NCI-H226 (cell line): ENCODE results near the gene E2F8.

Experiments used
- DNase-seq: peaks from one replicate; pipeline ENCODE4 v3.0.0-alpha.2; 2015

The E2F8 gene

GRCh38 chr11:19218786-19219460 is 21.8 kb downstream of the E2F8 start:
- DNase-seq = no peak

- DNase-seq = no peak
Measured at GRCh38 chr11:19218216-19218615, 22.5 kb downstream of the E2F8 start.

- no peak for DNase-seq
Measured at GRCh38 chr11:19216709-19217374, 23.9 kb downstream of the E2F8 start.

- DNase-seq = no peak
Measured at GRCh38 chr11:19216021-19216420, 24.7 kb downstream of the E2F8 start.

DNA sequence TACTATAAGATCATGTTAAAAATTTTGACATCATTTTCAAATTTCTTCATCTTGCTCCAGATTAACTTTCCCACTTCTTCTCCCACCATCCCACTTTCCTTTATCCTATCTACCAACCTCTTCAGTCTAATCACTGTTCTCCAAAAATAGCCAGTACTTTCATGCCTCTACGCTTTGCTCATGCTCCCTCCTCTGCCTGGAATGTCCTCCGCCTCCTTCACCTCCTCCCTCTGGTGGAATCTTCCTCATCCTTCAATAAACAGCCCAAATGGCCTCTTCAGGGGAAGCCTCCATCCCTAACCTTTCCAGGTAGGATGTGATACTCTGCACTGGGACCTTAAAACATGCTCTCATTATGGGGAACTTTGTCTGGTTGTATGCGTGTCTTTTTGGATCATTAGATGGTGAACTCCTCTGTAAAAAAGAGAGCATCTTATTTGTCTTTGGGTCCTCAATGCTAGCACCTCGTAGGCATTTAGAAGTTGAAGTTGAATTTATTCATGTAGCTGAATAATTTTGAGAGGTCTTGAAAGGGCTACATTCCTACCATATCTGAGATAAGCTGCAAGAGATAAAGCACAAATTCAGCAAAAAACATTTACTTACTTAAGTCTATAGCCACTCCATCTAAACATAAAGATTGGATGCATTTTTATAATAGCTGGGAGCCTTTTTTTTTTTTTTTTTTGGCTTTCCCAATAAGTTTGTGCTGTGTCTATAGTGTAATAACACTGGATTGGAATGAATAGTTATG is 31.0 kb downstream of the E2F8 start:
- peak; percentile 80 for DNase-seq

- no peak for DNase-seq
Measured at GRCh38 chr11:19208959-19209546, 31.7 kb downstream of the E2F8 start.

DNA sequence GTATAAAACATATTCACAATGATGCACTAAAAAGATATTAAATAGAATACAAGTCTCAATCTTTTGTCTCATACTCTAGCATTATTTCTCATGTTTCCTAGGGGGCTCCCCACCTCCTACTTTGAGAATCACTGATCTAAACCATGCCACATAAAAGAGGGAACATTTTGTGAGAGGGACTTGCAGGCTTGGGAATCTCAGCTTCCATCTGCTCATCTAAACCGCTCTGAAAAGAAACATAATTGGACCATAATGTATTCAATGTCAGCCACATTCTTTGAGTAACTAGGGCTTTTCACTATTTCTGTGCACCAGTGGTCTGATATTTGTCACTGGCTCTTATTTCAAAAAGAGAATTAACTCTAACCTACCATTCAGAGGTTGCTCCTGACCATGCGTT is 32.6 kb downstream of the E2F8 start:
- no peak for DNase-seq

DNA sequence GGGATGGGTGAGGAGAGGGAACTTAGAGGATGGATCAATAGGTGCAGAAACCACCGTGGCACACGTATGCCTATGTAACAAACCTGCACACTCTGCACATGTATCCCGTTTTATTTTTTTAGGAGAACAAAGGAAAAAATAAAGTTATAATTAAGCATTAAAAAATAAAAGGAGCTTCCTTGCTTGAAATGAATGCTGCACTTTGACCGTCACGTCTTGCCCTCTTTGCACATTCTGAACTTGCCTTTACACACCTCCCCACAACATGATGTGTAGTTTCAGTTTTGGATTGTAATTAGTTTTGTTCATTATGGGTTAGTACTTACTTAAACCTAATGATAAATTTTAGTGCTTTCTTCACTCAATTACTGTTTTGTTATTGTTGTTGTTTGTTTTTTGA is 35.9 kb downstream of the E2F8 start:
- DNase-seq = no peak

GRCh38 chr11:19201737-19202605 is 38.8 kb downstream of the E2F8 start, which contains the start of gene CSRP3:
TSS of gene CSRP3 (minus strand) at chr11:19201983. CDS start at chr11:19192448, 9,535 bp downstream.
- no peak for DNase-seq

DNA sequence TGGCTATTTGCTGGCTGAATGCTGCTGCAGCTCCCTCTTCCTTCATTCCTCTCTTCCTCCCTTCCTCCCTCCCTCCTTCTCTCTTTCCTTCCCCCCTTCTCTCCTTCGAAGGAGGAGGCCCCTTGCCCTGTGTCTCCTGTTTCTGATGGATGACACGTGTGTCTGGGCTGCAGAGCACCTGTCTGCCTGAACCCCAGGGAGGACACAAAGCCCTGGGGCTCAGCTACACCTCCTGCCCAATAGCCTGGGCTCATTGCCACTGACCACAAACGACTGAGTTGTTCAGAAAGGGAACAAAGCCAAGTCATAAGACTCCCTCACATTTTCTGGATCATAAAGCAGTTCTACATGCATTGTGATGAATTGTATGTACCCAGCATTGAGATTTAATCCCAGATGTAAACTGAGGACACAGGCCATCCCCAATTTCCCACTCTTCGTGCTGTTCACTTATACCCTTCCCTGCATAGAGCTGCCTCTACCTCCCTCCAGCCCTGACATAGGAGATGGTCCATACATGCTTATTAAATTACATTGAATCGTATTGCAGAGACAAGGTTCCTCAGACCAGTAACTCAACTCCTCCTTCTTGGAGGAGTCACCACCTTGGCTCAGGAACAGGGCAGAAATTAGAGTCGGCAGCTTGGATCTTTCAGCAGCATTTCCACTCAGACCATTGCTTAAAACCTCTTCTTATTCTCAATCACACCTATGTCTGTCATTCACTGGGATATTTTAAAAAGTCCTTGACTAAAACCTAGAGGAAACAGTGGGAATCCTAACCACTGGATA is 40.1 kb downstream of the E2F8 start:
- DNase-seq = peak; percentile 96

DNA sequence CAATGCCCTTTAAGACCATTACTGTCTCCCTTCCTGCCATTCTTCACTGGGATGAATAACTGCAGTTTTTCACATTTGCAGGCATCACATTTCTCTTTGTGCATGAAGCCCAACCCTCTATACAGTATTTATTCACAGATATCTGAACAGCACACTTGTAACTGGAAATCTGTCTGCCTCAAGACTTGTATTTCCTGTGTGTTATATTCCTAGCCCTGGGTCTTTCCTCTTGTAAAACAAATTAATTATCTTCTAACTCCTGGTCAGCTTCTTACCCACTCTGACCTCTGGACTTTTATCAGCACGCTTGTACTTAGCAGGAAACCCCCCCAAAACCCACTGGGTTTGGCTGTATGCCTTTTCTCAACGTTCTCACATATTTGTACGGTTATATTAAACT is 41.0 kb downstream of the E2F8 start:
- DNase-seq = peak; percentile 80

DNA sequence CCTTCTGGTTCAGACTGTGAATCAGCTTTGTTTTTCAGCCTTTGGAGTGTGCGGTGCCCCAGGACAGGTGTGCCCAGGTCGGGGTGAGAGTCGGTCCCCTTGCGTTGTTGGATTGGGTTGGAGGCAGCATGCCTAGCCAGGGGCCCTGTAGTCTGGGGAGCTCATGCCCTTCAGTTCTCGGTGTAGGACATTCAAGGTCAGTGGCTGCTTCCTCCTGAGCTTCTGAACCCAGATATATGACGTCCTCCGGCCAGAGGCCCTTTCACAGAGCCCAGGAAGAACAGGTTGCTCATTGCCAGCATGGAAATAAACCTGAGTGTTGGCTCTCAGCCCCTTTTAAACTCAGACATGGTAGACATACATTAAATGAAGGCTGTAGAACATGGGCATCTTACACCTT is 41.7 kb downstream of the E2F8 start:
- DNase-seq = no peak

GRCh38 chr11:19196432-19196831 is 44.3 kb downstream of the E2F8 start:
- DNase-seq = no peak

DNA sequence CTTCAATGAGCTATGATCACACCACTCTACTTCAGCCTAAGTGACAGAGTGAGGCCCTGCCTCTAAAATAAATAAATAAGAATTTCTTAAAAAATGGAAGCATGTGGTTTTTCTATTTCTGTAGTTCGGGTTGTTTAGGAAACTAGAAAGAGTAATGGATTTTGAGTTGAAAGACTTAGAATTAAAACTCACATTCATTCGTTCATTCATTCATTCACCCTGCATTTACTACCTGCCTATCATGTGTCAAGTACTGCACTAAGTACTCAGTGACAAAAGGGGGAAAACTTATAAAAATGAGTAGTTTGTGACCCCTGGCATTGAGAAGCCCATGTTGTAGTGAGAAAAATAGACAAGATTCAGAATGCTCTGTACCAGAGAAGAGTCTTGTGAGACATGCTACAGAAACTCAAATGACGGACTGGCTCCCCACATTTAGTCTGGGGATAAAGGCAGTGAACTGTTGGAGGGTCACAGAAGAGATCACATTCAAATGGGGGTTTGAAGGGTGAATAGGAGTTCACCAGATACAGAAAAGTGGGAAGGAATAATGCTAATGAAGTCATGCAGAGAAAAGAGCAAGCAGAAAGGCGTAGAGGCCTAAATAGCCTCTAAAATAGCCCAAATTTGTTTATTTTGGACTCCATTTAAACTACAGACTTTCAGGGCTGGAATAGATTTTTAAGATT is 46.0 kb downstream of the E2F8 start:
- DNase-seq = no peak

DNA sequence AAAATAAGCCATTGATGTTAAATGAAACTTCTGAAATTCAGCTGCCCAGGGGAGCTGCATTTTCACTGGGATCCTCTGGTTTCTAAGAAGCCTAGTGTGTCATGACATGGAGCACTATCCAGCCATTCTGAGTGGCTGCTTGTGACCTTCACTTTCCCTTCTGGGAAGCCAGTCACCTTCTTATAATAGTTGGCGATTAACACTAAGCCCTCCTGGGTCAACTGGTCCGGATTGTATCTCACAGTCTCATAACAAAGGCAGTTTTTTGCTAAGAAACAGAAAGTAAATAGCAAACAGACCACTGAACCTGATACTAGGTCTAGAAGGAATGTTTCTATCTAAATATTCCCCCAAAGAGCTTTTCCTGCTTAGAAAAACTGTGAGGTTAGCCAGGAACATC is 46.8 kb downstream of the E2F8 start:
- DNase-seq = no peak

GRCh38 chr11:19191530-19192169 is 49.1 kb downstream of the E2F8 start:
- no peak for DNase-seq

DNA sequence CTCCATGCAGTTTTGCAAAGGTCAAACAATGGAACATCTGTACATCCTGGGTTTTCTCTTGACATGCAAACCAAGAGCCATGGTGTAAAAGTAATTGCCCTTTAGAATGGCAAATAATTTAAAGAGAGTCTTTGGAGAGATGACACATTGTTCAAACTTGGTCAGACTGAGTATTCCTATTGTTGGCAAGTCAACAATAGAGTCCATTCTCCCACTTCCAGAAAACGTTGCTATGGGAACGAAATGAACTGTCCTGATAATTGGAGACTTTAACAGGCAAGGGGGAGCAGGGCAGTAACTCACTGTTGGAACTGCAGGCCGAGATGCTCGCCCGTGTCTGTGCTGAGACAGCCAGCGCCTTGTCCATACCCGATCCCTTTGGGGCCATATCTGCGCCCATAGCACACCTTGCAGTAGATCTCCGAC is 52.9 kb downstream of the E2F8 start:
- DNase-seq = no peak

DNA sequence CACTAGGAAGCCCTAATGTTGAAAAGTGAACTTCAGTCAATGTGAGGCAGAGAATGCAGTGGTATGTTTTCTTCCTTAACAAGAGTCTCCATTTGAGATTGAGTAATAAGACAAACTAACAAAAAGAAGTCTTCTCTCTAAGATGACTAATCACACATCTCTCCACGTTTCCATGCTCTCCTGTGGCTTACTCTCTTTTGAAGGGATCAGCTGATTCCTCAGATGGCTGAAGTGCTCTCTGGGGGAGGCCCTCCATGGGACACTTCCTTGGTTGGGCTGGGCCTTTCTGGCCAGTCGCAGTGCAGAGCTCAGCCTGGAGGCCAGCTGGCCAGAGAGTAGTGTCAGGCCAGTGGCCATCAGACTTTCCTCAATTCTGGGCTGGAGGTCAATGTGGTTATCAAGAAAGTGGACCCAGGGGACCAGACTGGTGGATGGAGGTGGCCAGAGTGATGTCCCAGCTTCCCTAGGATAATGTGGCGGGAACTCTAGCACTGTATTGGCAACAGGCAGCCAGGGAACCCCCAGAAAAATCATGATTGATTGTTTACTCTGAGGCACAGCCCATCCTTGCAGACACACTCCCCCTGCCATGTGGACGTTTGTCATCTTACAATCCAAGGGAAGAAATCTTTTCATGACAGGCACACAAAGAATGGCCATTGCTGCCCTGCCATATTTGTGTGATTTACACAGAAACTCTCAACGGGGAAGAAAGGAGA is 53.5 kb downstream of the E2F8 start:
- DNase-seq = no peak

GRCh38 chr11:19185516-19186052 is 55.2 kb downstream of the E2F8 start:
- DNase-seq = no peak

- DNase-seq = no peak
Measured at GRCh38 chr11:19185036-19185435, 55.7 kb downstream of the E2F8 start.
